Activated B cell treated with CpG ODN at 0.5 μM for 24 hours (primary cell): ENCODE data around the gene OSBPL2. TPM values are rescaled to one million over a fixed set of nuclear protein-coding genes. Genes with fewer than 3 reads are reported as not detected.

Experiments used
- ATAC-seq: fragments of 200-7000 bp; cut with Tn5 transposase; one replicate; pipeline ENCODE4 v1.10.0; 2021; ENCODE audit warnings: low read depth, mild to moderate bottlenecking, moderate library complexity
- CTCF ChIA-PET: fragments of 350-600 bp; sonication (Branson Sonifier 250); formaldehyde crosslinking; loops from one replicate; lab custom pipeline; 2021; ENCODE audit warnings: antibody characterized with exemption; lab: Charles Lee
- POLR2A ChIA-PET: fragments of 350-600 bp; sonication (Branson Sonifier 250); formaldehyde crosslinking; loops from one replicate; lab custom pipeline; 2021; ENCODE audit warnings: antibody characterized with exemption; lab: Charles Lee
- DNase-seq: peaks from one replicate; pipeline ENCODE4 v3.0.0; 2022
- H3K27ac Mint-ChIP-seq: one replicate; pipeline ENCODE4 v1.8.0; 2020; ENCODE audit warnings: mixed read lengths
- H3K27me3 Mint-ChIP-seq: one replicate; pipeline ENCODE4 v1.8.0; 2021; ENCODE audit warnings: mixed read lengths
- H3K36me3 Mint-ChIP-seq: one replicate; pipeline ENCODE4 v1.8.0; 2021; ENCODE audit warnings: low read depth, mixed read lengths
- H3K4me1 Mint-ChIP-seq: one replicate; pipeline ENCODE4 v1.8.0; 2021; ENCODE audit warnings: mixed read lengths
- H3K4me3 Mint-ChIP-seq: one replicate; pipeline ENCODE4 v1.8.0; 2020; ENCODE audit warnings: mild to moderate bottlenecking, mixed read lengths
- H3K9me3 Mint-ChIP-seq: one replicate; pipeline ENCODE4 v1.8.0; 2020; ENCODE audit warnings: mixed read lengths
- intact Hi-C: fragments of 100-400 bp; cut with micrococcal nuclease; formaldehyde crosslinking; loops from one replicate; pipeline ENCODE4 v1.15.1; 2024
- total RNA-seq: library from RNA; stranded (reverse); gene quantifications from 2 replicates; pipeline ENCODE4 v1.2.3, GENCODE V29; 2022
- TF ChIP-seq, protein P1 (sequence below): fragments of 200-600 bp; IDR thresholded peaks from one replicate; pipeline ENCODE4 v1.8.0; 2022; ENCODE audit warnings: antibody characterized with exemption, mild to moderate bottlenecking

Gene OSBPL2
- total RNA-seq, 1 donor from 2014 or later: 43.0 TPM

- CTCF ChIA-PET: no interaction called here
- Mint-ChIP-seq H3K27me3 (peaks cover 37% of the 10 kb centered on the region), H3K4me3 (peak within 1 kb of the TSS; percentile 46), H3K9me3 (no peaks in the 10 kb centered on the region), H3K4me1 (peaks cover 1% of the 10 kb centered on the region), H3K36me3 (no peaks in the 10 kb centered on the region), H3K27ac (no peak within 1 kb of the TSS)
- TF ChIP-seq, protein P1, sequence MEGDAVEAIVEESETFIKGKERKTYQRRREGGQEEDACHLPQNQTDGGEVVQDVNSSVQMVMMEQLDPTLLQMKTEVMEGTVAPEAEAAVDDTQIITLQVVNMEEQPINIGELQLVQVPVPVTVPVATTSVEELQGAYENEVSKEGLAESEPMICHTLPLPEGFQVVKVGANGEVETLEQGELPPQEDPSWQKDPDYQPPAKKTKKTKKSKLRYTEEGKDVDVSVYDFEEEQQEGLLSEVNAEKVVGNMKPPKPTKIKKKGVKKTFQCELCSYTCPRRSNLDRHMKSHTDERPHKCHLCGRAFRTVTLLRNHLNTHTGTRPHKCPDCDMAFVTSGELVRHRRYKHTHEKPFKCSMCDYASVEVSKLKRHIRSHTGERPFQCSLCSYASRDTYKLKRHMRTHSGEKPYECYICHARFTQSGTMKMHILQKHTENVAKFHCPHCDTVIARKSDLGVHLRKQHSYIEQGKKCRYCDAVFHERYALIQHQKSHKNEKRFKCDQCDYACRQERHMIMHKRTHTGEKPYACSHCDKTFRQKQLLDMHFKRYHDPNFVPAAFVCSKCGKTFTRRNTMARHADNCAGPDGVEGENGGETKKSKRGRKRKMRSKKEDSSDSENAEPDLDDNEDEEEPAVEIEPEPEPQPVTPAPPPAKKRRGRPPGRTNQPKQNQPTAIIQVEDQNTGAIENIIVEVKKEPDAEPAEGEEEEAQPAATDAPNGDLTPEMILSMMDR: no peak
- intact Hi-C loops: loop anchor here (1.0 kb wide), 1 partner anchor 18 kb away; the partner anchor contains the start of gene OSBPL2
- ATAC-seq: peak; percentile 85
- peak; percentile 54 for DNase-seq
- POLR2A ChIA-PET: no interaction called here
Measured at GRCh38 chr20:62219992-62220665, 18.2 kb upstream of the OSBPL2 start, which contains the start of gene HRH3. HRH3 (minus strand) TSS chr20:62220278; CDS start chr20:62219970, 308 bp downstream.

- Mint-ChIP-seq H3K27me3 (peaks cover 41% of the 10 kb centered on the region), H3K36me3 (no peaks in the 10 kb centered on the region), H3K4me3 (peak overlapping the region; percentile 28), H3K9me3 (no peaks in the 10 kb centered on the region), H3K4me1 (peaks cover 1% of the 10 kb centered on the region), H3K27ac (no peak overlapping the region)
- ATAC-seq (no peak), DNase-seq (no peak)
- TF ChIP-seq, protein P1: no peak
- ChIA-PET POLR2A (no interaction called here), CTCF (no interaction called here)
- intact Hi-C loops: loop anchor here (1.0 kb wide), 1 partner anchor 17 kb away; the partner anchor contains the start of gene OSBPL2
Measured at GRCh38 chr20:62220666-62221568, 17.4 kb upstream of the OSBPL2 start.

DNA sequence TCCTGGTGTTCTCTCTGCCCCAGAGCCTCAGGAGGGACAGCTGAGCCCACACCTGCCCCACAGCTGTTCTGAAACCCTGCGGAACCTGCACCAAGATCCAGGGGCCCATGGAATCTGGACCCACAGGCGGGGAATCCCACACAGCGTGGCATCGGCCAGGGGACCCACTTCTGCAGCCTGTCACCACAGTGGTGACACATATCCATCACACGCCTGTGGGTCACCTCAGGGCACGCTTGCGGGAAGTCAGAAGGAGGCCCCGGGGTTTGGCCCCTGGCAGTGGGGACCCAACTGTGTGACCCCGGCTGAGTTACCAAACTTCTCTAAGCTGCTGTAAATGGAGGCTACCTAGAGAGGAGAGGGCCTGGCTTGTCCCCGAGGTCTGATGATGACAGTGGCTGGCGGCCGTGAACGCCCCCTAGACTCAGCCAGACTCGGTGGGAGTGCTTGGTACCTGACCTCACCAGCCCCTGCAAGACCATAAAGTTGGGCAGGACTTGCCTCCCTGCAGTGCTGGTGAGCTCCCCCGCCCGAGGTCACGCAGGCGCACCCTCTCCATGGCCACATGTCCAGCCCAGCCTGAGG is 16.0 kb upstream of the OSBPL2 start:
- CTCF ChIA-PET: no interaction called here
- no peak overlapping the region for H3K27ac Mint-ChIP-seq
- POLR2A ChIA-PET: no interaction called here
- ATAC-seq: no peak
- no peaks in the 10 kb centered on the region for H3K36me3 Mint-ChIP-seq
- H3K9me3 Mint-ChIP-seq: no peaks in the 10 kb centered on the region
- intact Hi-C loops: no loop called here
- TF ChIP-seq, protein P1: no peak
- peaks cover 1% of the 10 kb centered on the region for H3K4me1 Mint-ChIP-seq
- H3K27me3 Mint-ChIP-seq: peaks cover 38% of the 10 kb centered on the region
- no peak overlapping the region for H3K4me3 Mint-ChIP-seq
- no peak for DNase-seq

DNA sequence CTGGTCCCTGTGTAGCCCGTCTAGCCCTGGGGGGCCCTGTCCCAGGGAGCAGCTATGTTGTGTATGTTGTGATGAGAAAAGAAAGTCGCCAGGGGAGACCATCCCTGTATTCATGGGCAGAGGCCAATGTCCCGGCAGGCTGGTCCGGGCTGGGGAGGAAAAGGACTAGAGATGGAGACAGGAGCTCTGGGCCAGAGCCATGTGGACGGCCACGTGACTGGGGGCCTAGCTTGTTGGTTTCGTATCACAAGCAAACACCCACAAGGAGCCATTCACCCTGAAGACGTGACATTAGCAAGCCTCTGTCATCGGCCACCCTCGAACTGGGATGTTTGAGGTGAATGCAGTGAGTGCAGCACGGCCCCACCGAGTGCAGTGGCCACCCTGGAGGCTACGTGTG is 15.3 kb upstream of the OSBPL2 start:
- H3K4me1 Mint-ChIP-seq: peaks cover 1% of the 10 kb centered on the region

More for the DNA sequence above, 15.3 kb upstream of the OSBPL2 start:
- H3K9me3 Mint-ChIP-seq: no peaks in the 10 kb centered on the region
- ATAC-seq (no peak), DNase-seq (no peak)
- ChIA-PET CTCF (no interaction called here), POLR2A (no interaction called here)
- peaks cover 38% of the 10 kb centered on the region for H3K27me3 Mint-ChIP-seq
- intact Hi-C loops: no loop called here
- H3K27ac Mint-ChIP-seq: no peak overlapping the region
- H3K4me3 Mint-ChIP-seq: no peak overlapping the region
- no peaks in the 10 kb centered on the region for H3K36me3 Mint-ChIP-seq
- TF ChIP-seq, protein P1: no peak
